Fibroblast of lung (primary cell): Measurements from ENCODE around the gene SERGEF. TPM values are rescaled to one million over a fixed set of nuclear protein-coding genes. Genes with fewer than 3 reads are reported as not detected.

ENCODE experiments used
- DNase-seq, 2 donors: peaks; one replicate each; pipeline versions ENCODE4 v3.0.0 to v3.0.0-alpha.2; 2010; ENCODE audit warnings: low read depth in 2 of 2
- H2AFZ ChIP-seq: 2 replicates; pipeline ENCODE4 v1.5.1; 2012; ENCODE audit warnings: low read length, control low read depth, inconsistent platforms
- H3K27ac ChIP-seq: 2 replicates; pipeline ENCODE4 v1.5.1; 2011; ENCODE audit warnings: low read length, control low read depth; ENCODE audit not compliant: insufficient read depth
- H3K27me3 ChIP-seq: 2 replicates; pipeline ENCODE4 v1.5.1; 2011; ENCODE audit warnings: mild to moderate bottlenecking, low read length; ENCODE audit not compliant: control insufficient read depth, insufficient read depth
- H3K36me3 ChIP-seq: 2 replicates; pipeline ENCODE4 v1.5.1; 2011; ENCODE audit warnings: low read length; ENCODE audit not compliant: control insufficient read depth, insufficient read depth
- H3K4me1 ChIP-seq: 2 replicates; pipeline ENCODE4 v1.5.1; 2011; ENCODE audit warnings: low read length; ENCODE audit not compliant: control insufficient read depth, insufficient read depth; ENCODE audit errors: extremely low read depth
- H3K4me2 ChIP-seq: 2 replicates; pipeline ENCODE4 v1.5.1; 2011; ENCODE audit warnings: low read length, control low read depth; ENCODE audit not compliant: insufficient read depth; ENCODE audit errors: extremely low read depth
- H3K4me3 ChIP-seq, 4 experiments: fragments of 200-600 bp in 1 of 4; sonication (generic) in 1 of 4; replicated peaks in 1 of 4; 2 replicates each; pipeline ENCODE4 v1.5.1; 2011 to 2016; ENCODE audit warnings: low read length in 4 of 4, low read depth in 3 of 4, mild to moderate bottlenecking in 3 of 4, control low read depth in 2 of 4, inconsistent platforms in 1 of 4, mixed read lengths in 1 of 4; ENCODE audit not compliant: insufficient read depth in 1 of 4; ENCODE audit errors: control extremely low read depth in 1 of 4
- H3K79me2 ChIP-seq: 2 replicates; pipeline ENCODE4 v1.5.1; 2012; ENCODE audit warnings: mild to moderate bottlenecking, low read length, inconsistent platforms; ENCODE audit not compliant: control insufficient read depth, insufficient read depth
- H3K9ac ChIP-seq: 2 replicates; pipeline ENCODE4 v1.5.1; 2011; ENCODE audit warnings: mild to moderate bottlenecking, low read length, control low read depth; ENCODE audit not compliant: insufficient read depth
- H3K9me3 ChIP-seq: 2 replicates; pipeline ENCODE4 v1.5.1; 2012; ENCODE audit warnings: low read depth, low read length; ENCODE audit not compliant: control insufficient read depth, insufficient read depth
- H4K20me1 ChIP-seq: 2 replicates; pipeline ENCODE4 v1.5.1; 2011; ENCODE audit warnings: low read length; ENCODE audit not compliant: control insufficient read depth, insufficient read depth; ENCODE audit errors: extremely low read depth
- CTCF ChIP-seq, 2 donors: IDR thresholded peaks in 1 of 2; conservative IDR thresholded peaks in 1 of 2; 1 replicate in 1 of 2; 2 replicates in 1 of 2; pipeline ENCODE4 v1.5.1; 2011 to 2012; ENCODE audit warnings: low read length in 2 of 2, control low read depth in 1 of 2, inconsistent platforms in 1 of 2, low read depth in 1 of 2, mild to moderate bottlenecking in 1 of 2
- EZH2 ChIP-seq: IDR thresholded peaks from 2 replicates; pipeline ENCODE4 v1.5.1; 2012; ENCODE audit warnings: low read length, control low read depth, mild to moderate bottlenecking; ENCODE audit errors: missing control alignments
- polyA plus RNA-seq, 2 donors: library from polyadenylated mRNA; depleted of rRNA in 1 of 2; stranded (reverse) in 1 of 2; unstranded in 1 of 2; fragments of >200 nt; gene quantifications; 2 replicates each; pipeline ENCODE4 v1.2.1, GENCODE V29; 2011 to 2012; ENCODE audit warnings: missing spikeins in 1 of 2
- total RNA-seq: library from RNA; depleted of rRNA; stranded (reverse); fragments of >200 nt; gene quantifications from 2 replicates; pipeline ENCODE4 v1.2.1, GENCODE V29; 2014

The SERGEF gene
- total and polyA plus RNA-seq, 2 donors (not counting 1 experiment from before 2014, with no cell fraction given), result 14.5 to 38.5 TPM

DNA sequence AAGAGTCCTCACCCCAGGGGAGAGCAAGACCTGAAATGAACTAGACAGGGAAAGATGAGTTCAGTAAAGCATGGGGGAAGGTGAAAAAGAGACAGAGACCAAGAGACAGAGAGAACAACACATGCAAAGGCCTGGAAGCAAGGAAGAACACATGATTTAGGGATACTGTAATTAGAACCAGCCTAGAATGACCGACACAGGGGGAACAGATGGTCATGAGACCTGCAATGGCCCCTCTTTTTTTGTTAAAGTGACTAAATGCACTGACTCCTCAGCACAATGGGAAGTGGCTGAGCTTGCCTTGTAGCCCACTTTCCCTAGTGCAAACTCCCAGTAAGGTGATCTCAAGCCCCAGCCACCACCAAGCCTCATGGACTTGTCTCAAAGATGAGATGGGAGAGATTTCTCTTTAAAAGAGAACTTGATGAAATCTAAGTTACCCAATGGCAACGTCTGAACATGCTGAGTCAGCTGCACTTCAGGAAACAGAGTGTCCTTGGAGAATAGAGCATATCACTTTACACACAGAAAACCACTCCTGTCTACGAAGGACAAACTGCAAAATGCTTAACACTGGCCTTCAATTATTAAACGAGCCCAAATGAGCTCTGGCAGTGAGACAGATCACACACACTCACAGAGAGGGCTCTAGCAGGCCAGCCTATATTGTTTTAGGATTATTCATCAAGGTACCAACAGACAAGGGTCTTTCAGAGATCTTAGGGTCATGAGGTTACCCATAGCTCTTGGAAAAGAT is 91.0 kb downstream of the SERGEF start:
- no peaks in the 10 kb centered on the region for H3K27me3 ChIP-seq
- H3K9me3 ChIP-seq, result no peaks in the 10 kb centered on the region
- no peaks in the 10 kb centered on the region for H3K79me2 ChIP-seq
- TF ChIP-seq CTCF (conservative IDR thresholded peaks at IDR 0.05 in 1 of 2, IDR thresholded peaks at IDR 0.05 in 1 of 2; ENCODE audit: low read depth in 1 of 2, low read length in 2 of 2) (no peak), EZH2 (no peak)
- no peak overlapping the region for H3K4me3 ChIP-seq
- no peak overlapping the region for H3K4me2 ChIP-seq
- no peaks in the 10 kb centered on the region for H3K4me1 ChIP-seq
- peak; percentile 15 to 84 for DNase-seq
- no peak overlapping the region for H2AFZ ChIP-seq
- H3K27ac ChIP-seq, result no peak overlapping the region
- H3K36me3 ChIP-seq, result no peaks in the 10 kb centered on the region
- H4K20me1 ChIP-seq, result no peaks in the 10 kb centered on the region
- H3K9ac ChIP-seq, result no peak overlapping the region

DNA sequence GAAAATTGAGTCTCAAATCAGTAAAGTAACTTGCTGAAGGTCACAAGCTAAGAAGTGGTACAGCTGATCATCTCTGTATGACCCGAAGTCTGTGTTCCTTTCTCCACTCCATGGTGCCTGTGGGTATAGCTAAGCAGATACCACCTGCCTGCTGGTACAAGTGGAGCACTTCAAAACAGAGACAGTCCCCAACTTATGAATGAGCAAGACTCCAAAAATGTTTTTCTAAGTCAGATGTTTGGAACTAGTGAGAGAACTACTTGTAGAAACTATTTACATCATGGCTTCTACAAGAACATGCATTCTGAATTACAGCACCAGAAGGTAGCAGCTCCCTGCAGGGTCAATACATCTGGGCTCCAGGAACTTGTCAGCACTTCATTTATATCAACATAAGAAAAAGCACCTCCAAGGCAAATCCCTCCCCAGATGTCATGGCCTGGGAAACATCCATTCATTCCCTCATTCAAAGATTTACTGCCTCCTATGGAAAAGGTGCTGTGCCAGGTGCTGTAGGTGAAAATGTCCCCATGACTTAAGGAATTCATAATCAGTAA is 94.7 kb downstream of the SERGEF start:
- no peak for DNase-seq
- H3K9me3 ChIP-seq, result no peaks in the 10 kb centered on the region
- H3K4me3 ChIP-seq, result no peak overlapping the region
- no peak overlapping the region for H3K9ac ChIP-seq
- H3K79me2 ChIP-seq, result no peaks in the 10 kb centered on the region
- H3K4me1 ChIP-seq, result no peaks in the 10 kb centered on the region
- no peaks in the 10 kb centered on the region for H3K36me3 ChIP-seq
- TF ChIP-seq EZH2 (no peak), CTCF (conservative IDR thresholded peaks at IDR 0.05 in 1 of 2, IDR thresholded peaks at IDR 0.05 in 1 of 2; ENCODE audit: low read depth in 1 of 2, low read length in 2 of 2) (no peak)
- H2AFZ ChIP-seq, result no peak overlapping the region
- no peaks in the 10 kb centered on the region for H4K20me1 ChIP-seq
- no peak overlapping the region for H3K27ac ChIP-seq
- H3K27me3 ChIP-seq, result no peaks in the 10 kb centered on the region
- no peak overlapping the region for H3K4me2 ChIP-seq

GRCh38 chr11:17917556-17917955 is 95.3 kb downstream of the SERGEF start:
- Histone ChIP-seq H3K36me3 (no peaks in the 10 kb centered on the region), H3K9me3 (no peaks in the 10 kb centered on the region), H4K20me1 (no peaks in the 10 kb centered on the region), H3K27me3 (no peaks in the 10 kb centered on the region), H3K4me1 (no peaks in the 10 kb centered on the region), H3K27ac (no peak overlapping the region), H3K4me2 (no peak overlapping the region), H3K4me3 (no peak overlapping the region), H3K9ac (no peak overlapping the region), H3K79me2 (no peaks in the 10 kb centered on the region), H2AFZ (no peak overlapping the region)
- peak in 1 of 2 donors; percentile 8 for DNase-seq
- TF ChIP-seq EZH2 (no peak), CTCF (conservative IDR thresholded peaks at IDR 0.05 in 1 of 2, IDR thresholded peaks at IDR 0.05 in 1 of 2; ENCODE audit: low read depth in 1 of 2, low read length in 2 of 2) (no peak)
